Skin of body (tissue), 1 donor: ENCODE results near the gene SRRD. TPM values are rescaled to one million over a fixed set of nuclear protein-coding genes. Genes with fewer than 3 reads are reported as not detected.

Source experiments
- total RNA-seq: library from RNA; depleted of rRNA; stranded (reverse); fragments of >200 nt; gene quantifications from one replicate; pipeline ENCODE4 v1.2.3, GENCODE V29; 2014

Gene SRRD
- total RNA-seq, 1 donor from 2014 or later: 12.7 TPM

Other genes starting within 250 kb of the SRRD start
- gene ASPHD2, start 54.6 kb upstream of the SRRD start, total RNA-seq: 0.89 TPM
- 30.2 TPM for gene HPS4, start 94 bp upstream of the SRRD start, total RNA-seq
- 16.0 TPM for gene TFIP11, start 28.6 kb downstream of the SRRD start, total RNA-seq
- 12.9 TPM for gene TPST2, start 106.3 kb downstream of the SRRD start, total RNA-seq
- 0.99 TPM for gene CRYBB1, start 134.2 kb downstream of the SRRD start, total RNA-seq
- not detected for gene CRYBA4, start 138.1 kb downstream of the SRRD start, total RNA-seq
- 2.5 TPM for gene MIAT, start 173.7 kb downstream of the SRRD start, total RNA-seq